LoVo (cell line): ENCODE data around the gene COL26A1.

Experiments
- DNase-seq: peaks from one replicate; pipeline ENCODE4 v3.0.0-alpha.2; 2016; ENCODE audit warnings: low spot score

COL26A1 gene

DNA sequence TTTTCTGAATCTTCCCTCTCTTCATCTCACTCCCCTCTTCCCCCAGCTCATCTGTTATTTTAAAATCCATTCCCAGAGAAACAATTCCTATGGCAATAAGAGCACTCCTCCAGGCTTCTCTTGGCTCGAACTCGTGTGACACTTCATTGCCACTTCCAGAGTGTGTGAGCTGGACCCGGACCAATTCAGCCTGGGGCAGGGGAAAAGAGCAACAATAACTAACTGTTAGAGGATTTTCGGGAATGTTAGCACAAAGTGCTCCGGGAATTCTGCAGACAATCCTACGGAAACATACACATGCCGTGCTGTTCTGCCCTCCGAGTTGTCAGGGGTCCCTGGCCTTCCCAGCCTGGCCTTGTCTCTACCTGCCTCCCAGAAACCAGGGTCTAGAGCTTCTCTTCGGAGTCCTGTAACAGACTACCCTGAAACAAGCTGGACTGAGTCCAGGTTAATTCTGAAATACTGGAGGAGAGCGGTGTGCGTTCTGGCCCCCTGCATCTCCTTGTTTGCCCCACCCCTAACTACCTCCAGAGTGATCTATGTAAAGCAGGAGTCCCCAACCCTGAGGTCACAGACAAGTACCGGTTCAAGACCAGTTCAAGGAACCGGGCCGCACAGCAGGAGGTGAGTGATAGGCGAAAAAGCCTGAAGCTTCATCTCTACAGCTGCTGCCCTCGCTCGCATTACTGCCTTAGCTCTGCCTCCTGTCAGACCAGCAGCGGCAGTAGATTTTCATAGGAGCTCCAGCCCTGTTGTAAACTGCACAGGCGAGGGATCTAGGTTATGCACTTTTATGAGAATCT lies 11.3 kb downstream of the COL26A1 start:
- DNase-seq: no peak

DNA sequence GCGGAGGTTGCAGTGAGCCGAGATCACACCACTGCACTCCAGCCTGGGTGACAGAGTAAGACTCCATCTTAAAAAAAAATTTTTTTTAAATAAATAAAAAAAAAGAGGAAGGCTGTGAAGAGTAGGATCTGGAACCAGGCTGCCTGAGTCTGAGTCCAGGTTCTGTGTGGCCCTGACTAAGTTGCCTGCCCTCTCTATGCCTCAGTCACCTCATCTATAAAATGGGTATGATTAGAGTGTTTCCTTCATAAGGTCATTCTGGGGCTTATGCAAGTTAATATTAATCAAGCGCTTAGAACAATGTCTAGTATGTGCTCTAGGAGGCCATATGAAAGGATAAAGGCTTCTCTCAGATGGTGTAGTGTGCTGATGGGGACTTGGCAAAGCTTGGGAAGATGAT lies 12.3 kb downstream of the COL26A1 start:
- DNase-seq: no peak

DNA sequence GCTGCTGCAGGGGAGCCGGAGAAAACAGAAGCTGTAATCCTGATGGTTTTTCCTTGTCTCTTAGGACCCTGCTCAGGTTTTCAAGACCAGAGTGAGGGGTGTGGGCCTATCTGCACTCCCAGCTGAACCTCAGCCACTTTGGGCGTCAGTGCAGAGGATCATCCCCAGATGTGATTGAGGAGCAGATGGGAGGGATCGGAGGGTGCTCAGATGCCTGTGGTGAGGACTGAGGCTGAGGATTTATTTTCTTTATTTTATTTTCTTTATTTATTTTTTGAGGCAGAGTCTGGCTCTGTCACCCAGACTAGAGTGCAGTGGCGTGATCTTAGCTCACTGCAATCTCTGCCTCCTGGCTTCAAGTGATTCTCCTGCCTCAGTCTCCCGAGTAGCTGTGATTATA lies 13.9 kb downstream of the COL26A1 start:
- DNase-seq: no peak

DNA sequence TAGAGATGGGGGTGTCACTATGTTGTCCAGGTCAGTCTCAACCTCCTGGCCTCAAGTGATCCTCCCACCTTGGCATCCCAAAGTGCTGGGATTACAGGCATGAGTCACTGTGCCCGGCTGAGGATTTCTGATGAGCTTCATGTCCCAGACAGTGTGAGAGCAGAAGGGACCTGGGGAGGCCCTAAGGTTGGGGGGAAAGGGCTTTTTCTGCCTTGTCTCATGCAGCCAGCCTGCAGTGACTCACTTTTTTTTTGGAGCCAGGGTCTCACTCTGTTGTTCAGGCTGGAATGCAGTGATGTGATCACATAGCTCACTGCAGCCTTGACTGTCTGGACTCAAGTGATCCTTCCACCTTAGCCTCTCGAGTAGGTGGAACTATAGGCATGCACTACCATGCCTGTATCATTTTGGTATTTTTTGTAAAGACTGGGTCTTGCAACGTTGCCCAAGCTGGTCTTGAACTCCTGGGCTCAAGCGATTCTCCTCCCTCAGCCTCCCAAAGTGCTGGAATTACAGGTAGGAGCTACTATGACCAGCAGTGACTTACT lies 14.6 kb downstream of the COL26A1 start:
- no peak for DNase-seq

DNA sequence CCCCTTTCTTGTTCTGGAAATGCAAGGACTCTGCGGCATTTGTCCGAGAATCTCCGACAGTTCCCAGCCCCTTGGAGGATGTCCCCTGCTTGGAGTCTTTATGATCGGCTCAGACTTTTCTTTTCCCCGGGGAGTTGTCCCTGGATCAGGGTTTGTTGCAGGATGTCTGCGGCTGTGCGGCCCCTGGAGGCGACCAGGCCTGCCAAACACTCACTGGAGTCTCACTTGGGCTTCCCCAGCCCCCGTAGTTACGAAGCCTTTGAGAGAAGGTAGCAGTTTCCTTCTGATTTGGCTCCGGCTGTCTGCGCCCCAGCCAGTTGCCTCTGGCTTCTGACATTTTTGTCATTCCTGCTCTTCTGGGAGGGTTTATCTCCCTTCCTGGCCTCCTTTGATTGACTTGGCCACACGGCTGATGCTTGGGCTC lies 16.1 kb downstream of the COL26A1 start:
- DNase-seq: no peak

DNA sequence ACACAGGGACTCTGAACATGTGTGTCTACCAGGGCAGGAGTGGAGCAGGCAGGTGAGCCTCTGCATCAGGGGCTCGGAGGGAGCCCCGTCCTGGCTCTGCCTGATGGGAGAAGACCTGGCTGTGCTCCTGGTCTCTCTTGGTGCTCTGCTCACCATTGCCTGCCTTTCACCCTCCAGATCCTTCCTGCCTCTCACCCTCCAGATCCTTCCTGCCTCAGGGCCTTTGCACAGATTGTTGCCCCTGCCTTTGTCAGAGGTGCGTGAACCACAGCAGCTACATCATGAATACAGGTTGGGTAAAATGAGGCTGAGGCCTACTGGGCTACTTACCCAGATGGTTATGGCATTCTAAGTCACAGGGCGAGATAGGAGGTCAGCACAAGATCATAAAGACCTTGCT lies 16.6 kb downstream of the COL26A1 start:
- no peak for DNase-seq

DNA sequence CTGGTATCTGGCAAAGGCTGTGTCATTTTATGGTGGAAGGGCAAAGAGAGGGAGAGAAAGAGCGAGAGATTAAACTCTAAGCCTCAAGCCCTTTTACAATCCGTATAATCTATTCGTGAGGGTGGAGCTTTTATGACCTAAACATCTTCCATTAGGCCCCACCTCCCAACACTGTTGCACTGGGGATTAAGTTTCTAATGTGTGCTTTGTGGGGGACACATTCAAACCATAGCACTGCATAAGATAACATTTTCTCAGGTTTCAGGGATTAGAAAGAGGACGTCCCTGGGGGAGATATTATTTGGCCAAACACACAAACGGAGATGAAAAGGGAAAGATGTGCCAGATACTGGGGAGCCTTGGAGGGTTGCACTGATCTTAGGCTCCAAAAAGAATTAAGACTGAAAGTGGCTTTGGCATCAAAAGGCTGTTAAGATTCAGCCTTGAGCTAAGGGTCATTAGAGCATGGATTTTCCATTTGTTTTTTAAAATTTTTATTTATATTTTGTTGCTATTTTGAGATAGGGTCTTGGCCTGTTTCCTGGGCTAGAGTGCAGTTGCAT lies 19.0 kb downstream of the COL26A1 start:
- no peak for DNase-seq

DNA sequence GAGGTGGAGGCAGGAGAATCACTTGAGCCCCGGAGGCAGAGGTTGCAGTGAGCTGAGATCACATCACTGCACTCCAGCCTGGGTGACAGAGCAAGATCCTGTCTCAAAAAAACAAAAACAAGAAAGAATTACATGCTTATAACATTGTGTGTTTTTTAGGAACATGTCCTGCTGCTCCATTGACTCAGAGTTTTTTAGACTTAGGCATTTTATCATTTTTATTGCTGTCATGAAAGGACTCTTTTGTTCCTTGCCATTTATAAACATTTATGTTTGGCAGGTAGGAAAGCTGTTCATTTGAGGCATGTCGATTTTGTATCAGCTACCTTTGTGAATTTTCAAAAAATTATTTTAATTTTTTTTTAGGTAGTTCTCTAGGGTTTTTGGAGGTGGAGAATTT lies 20.3 kb downstream of the COL26A1 start:
- DNase-seq: no peak

DNA sequence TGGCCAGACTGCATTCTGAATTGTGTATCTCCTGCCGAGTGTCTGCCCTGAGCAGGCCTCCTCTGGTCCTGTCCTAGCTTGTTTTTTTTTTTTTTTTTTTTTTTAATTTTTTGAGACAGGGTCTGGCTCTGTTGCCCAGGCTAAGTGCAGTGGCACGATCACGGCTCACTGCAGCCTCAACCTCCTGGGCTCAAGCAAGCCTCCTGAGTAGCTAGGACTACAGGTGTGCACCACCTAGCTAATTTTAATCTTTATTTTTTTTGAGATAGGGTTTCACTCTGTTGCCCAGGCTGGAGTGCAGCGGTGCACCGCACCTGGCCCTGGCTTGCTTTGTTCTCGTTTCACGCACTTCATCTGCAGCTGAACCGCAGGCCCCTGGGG lies 23.5 kb downstream of the COL26A1 start:
- DNase-seq: no peak

DNA sequence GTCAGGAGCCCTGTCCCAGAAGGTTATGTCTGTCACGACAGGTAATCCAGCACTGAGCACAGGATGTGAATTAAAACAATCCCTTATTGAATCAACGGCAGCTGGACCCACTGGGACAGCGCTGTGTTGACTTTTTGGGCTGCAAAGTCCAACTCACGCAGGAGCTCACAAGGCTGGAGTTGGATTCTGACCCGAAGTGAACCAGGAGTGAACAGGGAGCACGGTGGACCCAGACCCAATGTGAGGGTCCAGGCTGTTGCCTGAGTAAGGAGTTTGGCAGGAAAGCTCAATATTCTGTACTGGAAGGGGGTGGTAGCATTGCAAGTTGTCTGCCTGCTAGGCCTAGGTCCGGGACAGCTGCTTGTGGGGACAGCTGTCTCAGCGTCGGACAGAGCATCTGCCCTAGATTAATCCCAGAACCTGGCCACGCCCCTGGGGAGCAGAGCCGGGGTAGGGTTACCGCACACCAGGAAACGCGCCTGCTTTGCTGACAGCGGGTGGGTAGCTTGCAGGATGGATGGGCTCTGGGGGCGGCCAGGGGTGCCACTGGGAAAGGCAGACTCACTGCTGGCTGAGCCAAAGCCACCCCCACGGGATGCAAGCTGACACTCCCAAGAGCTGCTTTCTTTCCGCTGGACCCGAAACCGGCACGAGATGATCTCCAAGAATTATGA lies 24.0 kb downstream of the COL26A1 start:
- DNase-seq: no peak

DNA sequence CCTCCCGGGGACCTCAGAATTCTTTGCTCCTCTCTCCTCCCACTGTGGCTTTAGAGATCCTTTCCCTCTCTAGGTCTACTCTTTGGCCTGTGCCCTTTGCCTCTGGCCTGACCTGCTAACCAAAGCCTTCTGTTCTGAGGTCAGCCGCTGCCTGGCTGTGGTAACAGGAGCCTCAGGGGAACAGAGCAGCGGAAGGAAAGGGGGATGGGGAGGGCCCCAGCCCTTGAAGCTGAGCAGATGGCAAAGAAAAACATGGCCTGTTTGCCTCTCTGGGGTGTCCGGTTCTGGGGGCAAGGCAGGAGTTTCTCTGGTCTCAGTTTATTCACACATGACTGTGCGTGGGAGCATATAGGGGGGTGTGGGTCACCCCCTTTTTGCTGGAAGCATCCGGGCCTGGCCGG lies 28.2 kb downstream of the COL26A1 start:
- no peak for DNase-seq

DNA sequence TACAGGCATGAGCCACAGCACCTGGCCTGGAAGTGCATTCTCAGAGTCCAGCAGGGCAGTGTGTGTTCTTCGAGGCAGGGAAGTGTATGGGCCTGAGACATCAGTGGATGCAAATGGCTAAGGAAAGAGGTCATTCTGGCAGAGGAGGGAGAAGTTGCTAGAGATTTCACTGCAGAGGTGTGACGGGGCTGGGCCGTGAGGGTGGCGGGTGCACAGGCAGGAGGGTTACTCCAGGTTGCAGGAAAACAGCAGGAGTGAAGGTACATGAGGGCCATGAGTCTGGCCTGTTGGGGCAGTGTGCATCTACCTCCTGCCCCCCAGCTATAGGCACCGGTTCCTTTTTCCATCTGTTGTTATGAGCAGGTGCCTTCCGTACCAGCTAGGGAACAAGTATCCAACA lies 29.3 kb downstream of the COL26A1 start:
- no peak for DNase-seq

DNA sequence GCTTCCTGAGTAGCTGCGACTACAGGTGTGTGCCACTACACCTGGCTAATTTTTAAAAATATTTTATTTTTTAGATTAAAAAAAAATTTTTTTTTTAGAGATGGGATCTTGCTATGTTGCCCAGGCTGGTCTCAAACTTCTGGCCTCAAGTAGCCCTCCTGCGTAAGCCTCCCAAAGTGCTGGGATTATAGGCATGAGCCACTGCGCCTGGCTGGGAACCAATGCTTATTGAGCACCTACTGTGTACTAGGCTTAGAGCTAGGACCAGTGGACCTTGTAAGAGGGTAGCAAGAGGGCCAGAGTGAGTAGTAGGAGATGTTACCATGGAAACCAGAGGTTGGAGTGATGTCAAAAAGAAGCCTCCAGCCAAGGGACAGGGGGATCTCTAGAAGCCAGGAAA lies 31.2 kb downstream of the COL26A1 start:
- no peak for DNase-seq

DNA sequence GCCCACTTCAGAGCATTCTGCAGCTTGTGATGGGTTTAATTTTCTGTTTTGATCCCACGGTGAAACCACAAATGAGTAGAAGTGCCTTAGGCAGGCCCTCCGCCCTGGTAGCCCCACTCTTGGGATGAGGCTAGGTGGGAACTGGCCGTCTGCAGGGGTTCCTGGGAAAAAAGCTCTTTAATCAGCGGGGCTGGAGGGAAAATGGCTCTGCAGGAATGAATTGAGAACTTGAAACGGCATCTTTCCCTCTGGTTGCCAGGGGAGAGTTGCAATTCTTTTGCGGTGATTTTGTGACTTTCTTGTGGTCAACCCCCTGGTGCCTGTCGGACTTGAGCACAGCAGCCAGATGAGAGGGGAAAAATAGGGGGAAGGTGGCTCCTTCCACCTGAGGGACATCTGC lies 32.7 kb downstream of the COL26A1 start:
- no peak for DNase-seq

DNA sequence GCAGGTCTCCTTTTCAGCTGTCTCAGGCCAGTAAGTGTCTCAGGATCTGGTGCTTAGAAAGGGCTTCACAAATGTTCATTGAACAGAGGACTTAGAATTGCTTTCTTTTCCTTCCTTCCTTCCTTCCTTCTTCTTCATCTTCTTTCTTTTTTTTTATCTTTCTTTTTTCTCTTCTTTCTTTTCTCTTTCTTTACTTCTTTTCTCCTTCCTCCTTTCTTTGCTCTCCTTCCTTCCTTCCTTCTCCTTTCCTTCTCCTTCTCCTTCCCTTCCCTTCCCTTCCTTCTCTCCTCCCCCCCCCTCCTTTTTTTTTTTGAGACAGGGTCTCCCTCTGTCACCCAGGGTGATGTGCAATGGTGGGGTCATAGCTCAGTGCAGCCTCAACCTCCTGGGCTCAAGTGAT lies 34.6 kb downstream of the COL26A1 start:
- no peak for DNase-seq

DNA sequence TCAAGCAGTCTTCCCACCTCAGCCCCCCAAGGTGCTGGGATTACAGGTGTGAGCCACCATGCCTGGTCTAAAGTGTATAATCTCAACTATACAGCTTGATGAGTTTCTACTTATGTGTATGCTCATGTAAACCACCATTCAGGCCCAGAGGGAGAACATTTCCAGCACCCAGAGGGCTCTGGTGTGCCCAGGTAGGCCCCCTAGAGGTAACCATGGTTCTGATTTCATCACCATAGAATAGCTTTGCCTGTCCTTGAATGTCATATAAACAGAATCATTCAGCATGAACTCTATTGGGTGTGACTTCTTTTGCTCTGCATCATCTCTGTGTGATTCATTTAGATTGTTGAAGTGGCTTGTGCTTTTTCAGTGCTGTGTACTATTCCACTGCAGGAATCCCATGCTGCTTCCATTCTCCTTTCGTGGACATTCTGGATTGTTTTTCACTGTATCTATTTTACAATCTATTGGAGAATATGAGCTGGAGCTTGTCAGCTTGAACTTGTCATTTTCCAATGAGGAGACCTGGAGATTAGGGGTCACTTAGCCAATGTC lies 35.2 kb downstream of the COL26A1 start:
- no peak for DNase-seq

DNA sequence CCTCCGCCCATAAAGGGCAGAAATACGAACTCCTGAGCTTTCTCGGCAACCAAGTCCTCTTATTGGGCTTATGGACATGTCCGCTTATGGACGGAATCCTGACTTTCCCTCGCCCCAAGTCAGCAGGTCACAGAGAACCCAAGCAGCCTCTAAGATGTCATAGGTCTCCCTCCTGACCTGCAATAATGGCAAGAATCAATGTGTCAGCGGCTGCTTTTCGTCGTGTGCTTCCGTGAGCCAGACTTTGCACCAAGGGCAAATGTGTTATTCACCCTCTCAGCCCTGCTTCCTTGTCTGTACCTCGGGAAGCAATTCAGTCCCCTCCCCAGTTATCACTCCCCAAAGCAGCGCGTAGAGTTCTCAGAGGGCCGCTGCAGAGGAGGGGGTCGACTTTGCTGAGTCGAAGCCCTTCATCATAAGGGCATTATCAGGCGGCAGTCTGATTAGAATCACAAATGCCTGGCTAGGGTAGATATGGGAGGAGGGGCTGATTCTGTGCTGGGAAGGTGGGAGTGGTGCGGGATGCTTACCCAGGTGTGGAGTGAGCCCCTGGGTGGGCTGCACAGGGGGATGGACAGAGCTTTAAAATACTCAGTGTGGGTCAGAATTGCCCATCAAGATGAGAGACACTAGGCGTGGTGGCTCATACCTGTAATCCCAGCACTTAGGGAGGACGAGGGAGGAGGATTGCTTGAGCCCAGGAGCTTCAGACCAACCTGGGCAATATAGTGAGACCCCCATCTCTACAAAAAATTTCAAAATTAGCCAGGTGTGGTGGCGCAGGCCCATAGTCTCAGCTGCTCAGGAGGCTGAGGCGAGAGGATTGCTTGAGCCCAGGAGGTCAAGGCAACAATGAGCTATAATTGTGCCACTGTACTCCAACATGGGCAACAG lies 36.0 kb downstream of the COL26A1 start:
- DNase-seq: no peak

DNA sequence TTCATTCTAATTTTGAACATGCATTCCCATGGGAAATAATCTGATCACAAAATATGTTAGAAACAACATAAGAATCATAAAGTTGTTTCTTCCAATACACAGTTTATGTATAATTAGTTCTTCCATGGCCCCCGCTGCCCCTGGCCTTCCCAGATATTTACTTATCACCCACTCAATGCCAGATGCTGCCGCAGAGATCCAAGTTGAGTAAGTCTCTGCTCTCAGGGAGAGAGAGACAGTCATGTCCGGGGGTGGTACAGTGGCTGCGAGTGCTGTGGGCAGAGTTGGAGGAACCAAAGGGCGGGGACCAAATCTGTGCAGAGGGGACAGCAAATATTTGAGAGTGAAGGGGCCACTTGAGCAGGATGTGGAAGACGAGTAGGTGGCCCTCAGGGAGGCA lies 37.1 kb downstream of the COL26A1 start:
- DNase-seq: no peak

DNA sequence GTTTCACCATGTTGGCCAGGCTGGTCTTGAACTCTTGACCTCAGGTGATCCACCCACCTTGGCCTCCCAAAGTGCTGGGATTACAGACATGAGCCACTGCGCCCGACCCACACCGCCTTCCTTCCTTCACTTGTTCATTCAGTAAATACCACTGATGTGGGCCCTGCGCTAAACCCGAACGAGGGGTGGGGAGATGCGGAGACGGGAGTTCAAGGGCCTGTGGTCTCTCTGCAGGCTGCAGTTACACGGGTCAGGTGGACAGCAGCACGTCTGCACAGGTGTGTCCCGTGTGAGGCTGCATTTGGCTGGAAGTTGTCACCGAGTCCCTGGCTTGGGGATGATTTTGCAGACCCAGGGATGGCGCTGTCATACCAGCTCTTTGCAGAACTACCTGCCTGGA lies 38.1 kb downstream of the COL26A1 start:
- no peak for DNase-seq

DNA sequence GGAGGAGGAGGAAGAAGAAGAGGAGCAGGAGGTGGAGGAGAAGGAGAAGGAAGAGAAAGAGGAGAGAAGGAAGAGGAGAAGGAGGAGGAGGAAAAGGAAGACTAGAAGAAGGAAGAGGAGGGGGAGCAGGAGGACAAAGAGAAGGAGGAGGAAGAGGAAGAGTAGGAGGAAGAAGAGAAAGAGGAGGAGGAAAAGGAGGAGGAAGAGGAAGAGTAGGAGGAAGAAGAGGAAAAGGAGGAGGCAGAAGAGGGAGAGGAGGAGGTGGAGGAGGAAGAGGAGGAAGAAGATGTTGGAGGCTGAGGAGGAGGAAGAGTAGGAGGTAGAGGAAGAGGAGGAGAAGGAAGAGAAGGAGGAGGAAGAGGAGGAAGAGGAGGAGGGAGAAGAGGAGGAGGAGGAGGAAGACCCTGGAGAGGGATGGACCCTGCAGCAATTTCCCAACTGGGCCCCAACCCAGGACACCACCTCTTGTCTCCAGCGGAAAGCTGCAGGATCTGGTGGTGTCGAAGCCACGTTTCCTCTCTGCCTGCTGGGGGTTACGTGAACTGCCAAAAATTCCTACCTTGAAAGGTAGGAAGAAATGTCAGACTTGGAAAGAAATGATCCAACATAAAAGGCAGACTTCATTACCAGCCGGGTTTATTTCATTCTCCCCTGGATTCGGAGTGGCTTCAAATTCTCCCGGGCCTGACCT lies 38.9 kb downstream of the COL26A1 start:
- no peak for DNase-seq

DNA sequence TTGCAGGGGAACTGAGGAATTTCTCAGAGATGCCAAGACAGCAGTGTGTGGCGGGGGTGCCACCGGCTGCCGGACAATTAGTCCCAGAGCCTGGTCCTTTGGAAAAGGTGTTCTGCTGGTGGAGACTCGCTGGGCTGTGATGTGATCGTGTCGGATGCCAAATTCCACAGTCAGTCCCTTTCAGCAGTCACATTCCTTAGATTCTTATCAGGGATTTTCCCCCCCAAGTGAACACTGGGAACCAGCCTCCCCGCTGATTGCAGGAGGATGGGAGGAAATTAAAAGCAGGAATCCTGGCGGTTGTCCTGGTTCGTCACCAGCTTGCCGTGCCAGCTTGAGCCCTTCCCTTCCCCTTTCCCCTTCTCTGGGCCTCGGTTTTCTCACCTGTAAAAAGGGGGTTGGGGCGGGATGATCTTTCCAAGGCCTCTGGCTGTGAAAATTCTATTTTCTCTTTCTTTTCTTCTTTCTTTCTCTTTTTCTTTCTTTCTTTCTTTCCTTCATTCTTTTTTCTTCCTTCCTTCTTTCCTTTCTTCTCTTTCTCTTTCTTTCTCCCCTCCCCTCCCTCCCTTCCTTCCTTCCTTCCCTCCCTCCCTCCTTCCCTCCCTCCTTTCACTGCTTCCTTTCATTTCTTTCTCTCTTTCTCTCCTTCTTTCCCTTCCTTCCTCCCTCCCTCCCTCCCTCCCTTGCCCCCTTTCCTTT lies 39.6 kb downstream of the COL26A1 start:
- peak; percentile 84 for DNase-seq
